GM12864 (cell line): ENCODE results near the gene FAM162A.
"Not testable (repeated sequence)": the region's sequence is repeated elsewhere in the genome, so short reads cannot be mapped to it uniquely, and the experiment has no call there.

Source experiments
- DNase-seq: peaks from one replicate; pipeline ENCODE4 v3.0.0-alpha.2; 2011; ENCODE audit warnings: low read depth
- H3K4me3 ChIP-seq: 2 replicates; pipeline ENCODE4 v1.5.1; 2011; ENCODE audit warnings: mild to moderate bottlenecking, low read depth, low read length, control low read depth
- CTCF ChIP-seq: IDR thresholded peaks from 2 replicates; pipeline ENCODE4 v1.5.1; 2011; ENCODE audit warnings: low read depth, mild to moderate bottlenecking, moderate library complexity, low read length, control low read depth, inconsistent platforms; ENCODE audit errors: missing control alignments

FAM162A gene

GRCh38 chr3:122443090-122443489 lies 59.1 kb downstream of the FAM162A start:
- no peak overlapping the region for H3K4me3 ChIP-seq
- no peak for TF ChIP-seq CTCF
- no peak for DNase-seq

- H3K4me3 ChIP-seq, DNase-seq: not testable (repeated sequence)
Observed at GRCh38 chr3:122443762-122444490, 59.9 kb downstream of the FAM162A start.

GRCh38 chr3:122444491-122444887 lies 60.5 kb downstream of the FAM162A start:
- DNase-seq, H3K4me3 ChIP-seq: not testable (repeated sequence)

DNA sequence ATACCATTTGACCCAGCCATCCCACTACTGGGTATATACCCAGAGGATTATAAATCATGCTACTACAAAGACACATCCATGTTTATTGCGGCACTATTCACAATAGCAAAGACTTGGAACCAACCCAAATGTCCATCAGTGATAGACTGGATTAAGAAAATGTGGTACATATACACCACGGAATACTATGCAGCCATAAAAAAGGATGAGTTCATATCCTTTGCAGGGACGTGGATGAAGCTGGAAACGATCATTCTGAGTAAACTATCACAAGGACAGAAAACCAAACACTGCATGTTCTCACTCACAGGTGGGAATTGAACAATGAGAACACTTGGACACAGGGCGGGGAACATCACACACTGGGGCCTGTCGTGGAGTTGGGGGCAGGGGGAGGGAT lies 64.2 kb downstream of the FAM162A start:
- DNase-seq, H3K4me3 ChIP-seq: not testable (repeated sequence)

- DNase-seq: no peak
- TF ChIP-seq CTCF: no peak
- H3K4me3 ChIP-seq: no peak overlapping the region
Observed at GRCh38 chr3:122451371-122451770, 67.4 kb downstream of the FAM162A start.

DNA sequence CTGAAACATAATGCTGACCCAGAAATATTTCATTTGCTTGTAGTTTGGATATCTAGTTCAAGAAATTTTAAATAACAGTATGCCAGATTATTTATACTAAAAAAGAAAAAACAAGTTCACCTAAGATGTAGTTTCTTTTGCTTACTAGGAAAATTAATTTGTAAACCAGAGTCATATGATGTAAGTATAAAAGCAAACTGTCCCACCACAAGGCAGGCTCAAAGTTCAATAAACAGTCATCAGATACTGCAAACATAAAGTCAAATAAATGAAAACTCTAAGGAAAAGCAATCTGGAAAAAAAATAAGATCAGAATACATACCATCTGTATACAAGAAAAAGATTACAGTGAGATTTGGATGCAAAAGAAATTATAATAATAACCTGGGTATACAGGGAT lies 72.1 kb downstream of the FAM162A start:
- no peak overlapping the region for H3K4me3 ChIP-seq
- no peak for TF ChIP-seq CTCF
- no peak for DNase-seq

DNA sequence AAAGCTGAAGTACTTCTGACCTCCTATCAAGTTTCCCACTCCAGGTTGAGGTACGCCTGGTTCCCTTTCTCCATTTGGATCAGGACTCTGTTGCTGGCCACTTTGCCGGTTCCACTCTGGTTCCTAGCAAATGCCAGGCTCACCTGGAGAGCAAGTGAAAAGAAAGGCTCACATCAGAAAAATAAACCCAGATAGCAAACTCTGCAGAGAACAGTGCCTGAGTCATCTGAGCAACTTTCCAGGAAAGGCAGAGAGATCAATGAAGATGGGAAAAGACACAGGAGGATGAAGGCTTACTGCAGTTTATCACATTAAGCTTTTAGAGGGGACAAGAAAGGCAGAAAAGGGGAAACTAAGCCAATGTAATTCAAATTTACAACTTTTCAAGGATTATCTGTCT lies 73.7 kb downstream of the FAM162A start:
- no peak for TF ChIP-seq CTCF
- H3K4me3 ChIP-seq: no peak overlapping the region
- no peak for DNase-seq

- peak; percentile 33 for TF ChIP-seq CTCF
- no peak overlapping the region for H3K4me3 ChIP-seq
- no peak for DNase-seq
Observed at GRCh38 chr3:122458992-122459391, 75.0 kb downstream of the FAM162A start.

DNA sequence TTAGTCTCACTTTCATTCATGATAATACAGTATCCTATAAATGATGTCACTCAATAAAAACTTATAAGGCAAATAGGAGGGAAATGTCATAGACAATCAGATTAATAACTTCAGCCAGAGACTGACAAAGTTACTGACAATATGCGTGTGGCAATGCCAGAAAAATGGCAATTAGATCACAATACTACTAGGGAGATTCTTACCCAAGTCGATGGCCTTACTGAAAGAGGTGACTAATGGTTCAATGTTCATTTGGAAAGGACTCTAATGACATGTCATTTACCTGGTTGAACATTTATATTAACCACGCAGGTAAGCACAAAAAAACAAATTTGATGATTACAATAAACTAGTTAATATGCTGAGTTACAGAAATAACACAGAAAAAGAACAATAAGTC lies 77.8 kb downstream of the FAM162A start:
- no peak overlapping the region for H3K4me3 ChIP-seq
- no peak for TF ChIP-seq CTCF
- no peak for DNase-seq
